CD4-positive, alpha-beta T cell treated with Interleukin-12 subunit alpha and Interleukin-12 subunit beta, for 1 hour (primary cell): ENCODE measurements around the gene ELANE.
"Not testable (repeated sequence)": the region's sequence is repeated elsewhere in the genome, so short reads cannot be mapped to it uniquely, and the experiment has no call there.

Experiments used
- DNase-seq: peaks from one replicate; pipeline ENCODE4 v3.0.0-alpha.2; 2020

Gene ELANE

DNA sequence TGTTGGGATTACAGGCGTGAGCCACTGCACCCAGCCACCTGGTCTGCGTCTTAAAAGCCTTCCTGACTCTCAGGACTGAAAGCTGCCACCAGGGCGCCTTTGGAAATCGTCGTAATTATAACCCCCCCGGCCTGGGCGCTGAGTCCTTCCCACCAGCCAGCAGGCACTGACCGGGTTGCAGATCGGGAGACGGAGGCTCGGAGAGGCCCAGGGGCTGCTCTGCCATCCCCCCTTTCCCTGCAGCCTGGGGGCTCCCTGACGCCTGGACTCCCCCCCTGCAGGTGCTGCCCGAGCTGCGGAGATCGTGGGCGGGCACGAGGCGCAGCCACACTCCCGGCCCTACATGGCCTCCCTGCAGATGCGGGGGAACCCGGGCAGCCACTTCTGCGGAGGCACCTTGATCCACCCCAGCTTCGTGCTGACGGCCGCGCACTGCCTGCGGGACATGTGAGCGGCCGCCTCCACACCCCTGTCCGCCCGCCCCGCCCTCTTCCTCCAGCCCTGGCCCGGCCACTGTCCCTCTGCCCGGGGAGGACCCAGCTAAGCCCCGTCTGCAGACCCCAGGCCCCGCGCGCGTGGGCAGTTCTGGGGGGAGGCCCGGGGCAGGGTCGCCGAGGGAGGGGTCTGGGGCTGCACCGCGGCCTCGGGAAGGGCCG lies 8.8 kb upstream of the ELANE start:
- no peak for DNase-seq

GRCh38 chr19:843836-844545 lies 8.1 kb upstream of the ELANE start:
- DNase-seq = no peak

GRCh38 chr19:844546-844971 lies 7.5 kb upstream of the ELANE start:
- no peak for DNase-seq

DNA sequence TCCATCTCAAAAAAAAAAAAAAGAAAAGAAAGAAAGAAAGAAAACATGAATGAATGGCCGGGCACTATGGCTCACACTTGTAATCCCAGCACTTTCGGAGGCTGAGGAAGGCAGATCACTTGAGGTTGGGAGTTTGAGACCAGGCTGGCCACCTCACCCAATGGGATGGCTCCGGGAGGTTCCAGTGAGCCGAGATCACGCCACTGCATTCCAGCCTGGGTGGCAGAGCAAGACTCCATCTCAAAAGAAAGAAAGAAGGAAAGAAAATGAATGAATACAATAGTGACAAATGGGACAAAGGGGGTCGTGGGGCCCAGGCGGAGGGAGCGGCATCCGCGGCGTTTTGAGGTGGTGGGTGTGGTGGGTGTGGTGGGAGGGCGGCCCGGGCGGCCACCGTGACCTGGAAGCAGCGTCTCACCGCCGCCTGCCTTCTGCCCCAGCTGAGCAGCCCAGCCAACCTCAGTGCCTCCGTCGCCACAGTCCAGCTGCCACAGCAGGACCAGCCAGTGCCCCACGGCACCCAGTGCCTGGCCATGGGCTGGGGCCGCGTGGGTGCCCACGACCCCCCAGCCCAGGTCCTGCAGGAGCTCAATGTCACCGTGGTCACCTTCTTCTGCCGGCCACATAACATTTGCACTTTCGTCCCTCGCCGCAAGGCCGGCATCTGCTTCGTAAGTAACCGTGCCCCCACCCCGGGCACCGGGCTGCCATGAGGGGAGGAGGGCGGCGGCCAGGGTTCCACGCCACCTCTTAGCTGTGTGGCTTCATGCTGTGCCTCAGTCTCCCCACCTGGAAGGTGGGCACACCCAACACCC lies 6.2 kb upstream of the ELANE start:
- DNase-seq = no peak

DNA sequence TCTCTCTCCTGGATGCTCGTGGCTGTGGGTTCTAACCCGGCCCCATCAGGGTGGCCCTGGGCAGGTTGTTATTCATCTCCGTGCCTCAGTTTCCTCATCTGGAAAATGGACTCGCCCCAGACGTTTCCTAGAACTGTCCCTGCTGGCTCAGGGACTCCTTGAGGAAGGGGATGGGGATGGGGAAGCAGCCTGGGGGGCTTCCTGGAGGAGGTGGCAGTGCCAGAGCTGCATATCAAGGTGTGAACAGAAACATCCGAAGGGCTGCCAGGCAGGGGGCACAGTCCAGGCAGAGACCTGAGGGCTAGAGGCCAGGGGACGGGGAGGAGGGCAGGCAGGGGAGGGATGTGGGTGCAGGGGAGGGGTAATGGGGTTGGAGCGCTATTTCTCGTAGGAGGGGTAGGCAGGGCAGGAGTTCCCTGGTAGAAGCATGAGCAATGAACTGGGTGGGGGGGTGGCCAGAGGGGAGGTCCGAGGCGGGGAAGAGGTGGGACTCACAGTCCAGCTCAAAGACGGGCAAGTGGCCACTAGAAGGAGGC lies 3.6 kb upstream of the ELANE start:
- no peak for DNase-seq

DNA sequence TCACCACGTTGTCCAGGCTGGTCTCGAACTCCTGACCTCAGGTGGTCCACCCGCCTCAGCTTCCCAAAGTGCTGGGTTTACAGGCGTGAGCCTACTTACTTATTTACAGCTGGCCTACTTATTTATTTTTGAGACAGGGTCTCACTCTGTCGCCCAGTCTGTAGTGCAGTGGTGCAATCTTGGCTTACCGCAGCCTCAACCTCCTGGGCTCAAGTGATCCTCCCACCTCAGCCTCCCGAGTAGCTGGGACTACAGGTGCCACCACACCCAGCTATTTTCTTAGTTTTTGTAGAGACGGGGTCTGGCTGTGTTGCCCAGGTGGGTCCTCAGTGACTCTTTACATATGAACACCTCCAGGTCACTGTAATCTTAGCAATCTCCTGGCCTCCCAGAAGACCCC lies 2.9 kb upstream of the ELANE start:
- DNase-seq = not testable (repeated sequence)

DNA sequence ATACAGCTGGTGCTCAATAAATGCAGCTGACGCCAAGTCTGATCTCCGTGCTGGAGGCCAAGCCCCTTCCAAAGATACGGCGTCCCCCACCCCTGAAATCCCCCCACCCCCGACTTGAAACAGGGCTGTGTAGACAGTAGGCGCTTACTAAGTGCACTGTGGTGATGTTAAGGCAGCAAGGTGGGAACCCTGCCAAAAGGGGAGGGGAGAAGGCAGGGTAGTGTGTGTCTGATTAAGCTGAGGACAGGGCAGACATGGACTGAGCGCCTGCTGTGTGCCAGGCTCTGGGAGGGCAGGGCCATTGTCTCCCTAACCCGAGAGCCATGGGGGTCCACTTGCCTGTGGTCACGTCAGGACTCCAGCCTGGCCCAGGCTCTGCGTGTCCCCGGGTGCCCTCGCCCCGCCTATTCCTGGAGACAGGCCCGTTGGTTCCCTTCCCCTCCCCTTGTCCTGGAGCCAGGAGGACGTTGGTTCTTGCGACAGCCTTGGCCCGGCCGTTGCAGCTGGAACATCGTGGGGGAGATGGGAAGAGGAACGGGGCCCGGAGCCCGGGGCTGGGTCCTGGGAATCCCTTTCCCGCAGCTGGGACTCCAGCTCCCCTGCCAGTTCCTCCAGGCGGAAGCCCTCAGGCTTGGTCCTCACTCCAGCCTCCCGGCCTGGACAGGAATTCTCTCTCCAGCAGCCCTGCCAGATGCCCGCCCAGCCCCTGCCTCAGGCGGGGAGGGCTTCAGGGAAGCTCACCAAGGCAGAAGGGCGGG lies 1.7 kb upstream of the ELANE start:
- no peak for DNase-seq

DNA sequence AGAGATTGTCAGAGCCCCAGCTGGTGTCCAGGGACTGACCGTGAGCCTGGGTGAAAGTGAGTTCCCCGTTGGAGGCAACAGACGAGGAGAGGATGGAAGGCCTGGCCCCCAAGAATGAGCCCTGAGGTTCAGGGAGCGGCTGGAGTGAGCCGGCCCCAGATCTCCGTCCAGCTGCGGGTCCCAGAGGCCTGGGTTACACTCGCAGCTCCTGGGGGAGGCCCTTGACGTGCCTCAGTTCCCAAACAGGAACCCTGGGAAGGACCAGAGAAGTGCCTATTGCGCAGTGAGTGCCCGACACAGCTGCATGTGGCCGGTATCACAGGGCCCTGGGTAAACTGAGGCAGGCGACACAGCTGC lies 1.1 kb upstream of the ELANE start:
- DNase-seq = no peak

DNA sequence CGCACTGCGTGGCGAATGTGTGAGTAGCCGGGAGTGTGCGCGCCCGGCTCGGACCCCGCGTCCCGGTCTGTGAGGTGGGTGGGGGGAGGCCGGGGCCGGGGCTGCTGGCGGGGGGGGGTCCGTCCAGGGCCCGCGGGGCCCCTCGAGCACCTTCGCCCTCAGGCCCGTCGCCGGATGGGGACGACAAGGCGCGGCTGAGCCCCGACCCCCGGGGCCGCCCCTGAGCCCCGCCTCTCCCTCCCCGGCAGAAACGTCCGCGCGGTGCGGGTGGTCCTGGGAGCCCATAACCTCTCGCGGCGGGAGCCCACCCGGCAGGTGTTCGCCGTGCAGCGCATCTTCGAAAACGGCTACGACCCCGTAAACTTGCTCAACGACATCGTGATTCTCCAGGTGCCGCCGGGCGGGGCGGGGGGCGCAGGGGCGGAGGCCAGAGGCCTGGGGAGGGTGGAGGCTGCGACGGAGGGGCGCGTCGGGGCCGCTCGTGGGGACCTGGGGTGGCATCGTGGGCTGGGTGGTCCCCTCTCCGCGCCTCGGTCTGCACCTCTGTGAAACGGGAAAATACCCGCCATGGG lies 997 bp downstream of the ELANE start:
- no peak for DNase-seq

DNA sequence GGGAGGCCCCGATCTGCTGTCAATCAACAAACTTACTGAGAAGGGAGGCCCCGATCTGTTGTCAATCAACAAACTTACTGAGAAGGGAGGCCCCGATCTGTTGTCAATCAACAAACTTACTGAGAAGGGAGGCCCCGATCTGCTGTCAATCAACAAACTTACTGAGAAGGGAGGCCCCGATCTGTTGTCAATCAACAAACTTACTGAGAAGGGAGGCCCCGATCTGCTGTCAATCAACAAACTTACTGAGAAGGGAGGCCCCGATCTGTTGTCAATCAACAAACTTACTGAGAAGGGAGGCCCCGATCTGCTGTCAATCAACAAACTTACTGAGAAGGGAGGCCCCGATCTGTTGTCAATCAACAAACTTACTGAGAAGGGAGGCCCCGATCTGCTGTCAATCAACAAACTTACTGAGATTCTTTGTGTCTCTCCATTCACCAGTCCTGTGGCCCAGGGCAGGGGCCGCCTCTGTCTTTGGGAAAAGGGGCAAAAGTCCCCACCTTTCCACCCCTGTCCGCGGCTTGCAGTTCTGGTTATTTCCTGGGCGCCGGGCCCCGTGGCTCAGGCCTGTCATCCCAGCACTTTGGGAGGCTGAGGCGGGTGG lies 1.6 kb downstream of the ELANE start:
- not testable (repeated sequence) for DNase-seq

DNA sequence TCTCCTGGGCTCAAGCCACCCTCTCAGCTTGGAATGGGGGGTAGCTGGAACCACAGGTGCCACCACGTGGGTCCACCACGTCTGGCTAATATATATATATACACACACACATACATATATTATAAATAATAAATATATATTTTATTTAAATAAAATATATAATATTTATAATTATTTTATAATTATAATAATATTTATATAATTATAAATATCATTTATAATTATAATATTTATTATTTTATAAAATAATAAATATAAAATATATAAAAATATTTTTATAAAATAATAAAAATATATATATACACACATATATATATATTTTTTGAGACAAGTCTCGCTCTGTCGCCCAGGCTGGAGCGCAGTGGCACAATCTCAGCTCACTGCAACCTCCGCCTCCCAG lies 2.4 kb downstream of the ELANE start:
- no peak for DNase-seq

DNA sequence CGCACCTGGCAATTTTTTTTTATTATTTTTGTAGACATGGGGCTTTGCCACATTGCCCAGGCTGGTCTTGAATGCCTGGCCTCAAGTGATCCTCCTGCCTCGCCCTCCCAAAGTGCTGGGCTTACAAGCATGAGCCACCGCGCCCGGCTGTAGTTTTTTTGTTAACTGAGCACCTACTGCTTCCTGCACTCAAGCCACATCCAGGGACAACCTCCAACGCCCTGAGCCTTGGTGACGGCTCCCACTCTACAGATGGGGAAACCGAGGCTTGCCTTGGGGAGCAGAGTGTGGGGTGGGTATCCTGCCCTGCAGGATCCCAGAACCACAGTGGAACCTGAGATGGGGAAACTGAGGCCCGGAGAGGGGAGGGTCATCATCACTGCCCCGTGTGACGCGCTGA lies 3.0 kb downstream of the ELANE start:
- no peak for DNase-seq

GRCh38 chr19:855566-856120 lies 3.5 kb downstream of the ELANE start:
- DNase-seq = no peak

DNA sequence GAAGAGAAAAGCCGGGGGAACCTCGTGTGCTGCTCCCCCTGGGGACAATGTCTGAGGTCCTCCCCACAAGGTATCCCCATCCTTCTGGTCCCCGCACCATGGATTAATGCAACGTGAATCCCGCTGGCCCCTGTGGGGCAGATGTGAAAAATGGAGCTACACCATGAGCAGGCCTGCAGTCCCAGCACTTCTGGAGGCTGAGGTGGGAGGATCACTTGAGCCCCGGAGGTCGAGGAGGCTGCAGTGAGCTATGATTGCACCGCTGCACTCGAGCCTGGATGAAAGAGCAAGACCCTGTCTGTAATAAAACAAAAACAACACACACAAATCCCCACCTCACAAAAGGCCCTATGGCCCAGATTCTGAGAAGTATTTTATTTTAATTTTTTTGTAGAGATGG lies 6.2 kb downstream of the ELANE start:
- DNase-seq = no peak

DNA sequence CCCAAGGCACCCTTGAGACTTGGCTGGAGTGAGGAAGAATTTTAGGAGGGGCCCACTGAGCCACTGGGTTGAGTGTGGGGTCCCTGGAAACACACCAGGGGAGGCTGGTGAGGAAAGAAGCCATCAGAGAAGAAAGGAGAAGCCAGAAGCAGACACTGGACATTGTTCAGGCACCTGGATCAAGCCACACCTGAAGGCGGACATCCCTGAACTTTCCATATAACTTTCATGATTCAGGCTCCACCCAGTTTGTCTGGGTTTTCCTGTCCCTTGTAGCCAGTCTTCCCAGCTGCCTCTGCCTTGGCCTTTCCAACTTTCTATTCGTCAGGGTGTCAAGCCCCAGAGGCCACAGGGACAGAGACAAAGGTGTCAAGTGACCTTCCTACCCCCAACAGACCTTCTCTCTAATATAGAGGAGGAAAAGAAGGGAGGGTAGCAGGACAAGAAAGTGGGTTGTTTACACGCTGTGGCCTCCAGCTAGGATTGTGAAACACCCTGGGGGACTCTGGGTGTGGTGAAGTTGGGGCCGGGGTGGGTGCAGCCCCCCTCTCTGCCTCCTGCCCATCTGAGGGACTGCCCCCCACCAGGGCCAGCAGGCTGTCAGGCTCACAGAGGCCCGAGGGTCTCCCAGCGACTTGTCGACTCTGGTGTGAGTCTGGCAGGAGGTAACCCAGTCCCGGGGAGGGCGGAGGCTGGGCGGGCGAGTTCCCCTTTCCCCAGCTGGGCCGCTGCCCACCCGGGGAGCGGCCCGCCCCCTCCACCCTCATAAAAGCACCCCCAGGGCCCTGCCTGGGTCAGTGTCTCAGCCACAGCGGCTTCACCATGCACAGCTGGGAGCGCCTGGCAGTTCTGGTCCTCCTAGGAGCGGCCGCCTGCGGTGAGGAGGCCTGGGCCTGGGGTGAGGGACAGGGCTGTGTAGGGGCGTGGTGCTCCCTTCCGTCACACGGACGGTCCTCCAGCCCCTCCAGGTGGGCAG lies 7.1 kb downstream of the ELANE start, which contains the start of gene CFD:
CFD (plus strand) TSS at position 797 of the 976 bp plus-strand sequence; CDS start at position 823, 26 bp downstream.
- DNase-seq = no peak

GRCh38 chr19:861141-861755 lies 9.1 kb downstream of the ELANE start:
- DNase-seq = no peak

GRCh38 chr19:861756-862580 lies 9.9 kb downstream of the ELANE start:
- DNase-seq = peak; percentile 67

GRCh38 chr19:862581-863314 lies 10.6 kb downstream of the ELANE start:
- peak; percentile 83 for DNase-seq
